Endothelial cell of umbilical vein (primary cell): Measurements from ENCODE around the gene CNTRL. TPM values are rescaled to one million over a fixed set of nuclear protein-coding genes. Genes with fewer than 3 reads are reported as not detected.

Source experiments
- BruUV-seq: library from RNA; stranded (reverse); fragments of 400-500 nt; replicated peaks from 2 replicates; lab custom pipeline; 2021; lab: Mats Ljungman, UMichigan
- CTCF ChIA-PET: fragments of 300-600, 350-600 bp; sonication (Branson Sonifier 250); formaldehyde crosslinking; loops from one replicate; lab custom pipeline; 2021; ENCODE audit warnings: antibody characterized with exemption, inconsistent platforms; lab: Charles Lee
- POLR2A ChIA-PET: fragments of 300-600, 350-600 bp; sonication (Branson Sonifier 250); formaldehyde crosslinking; loops from one replicate; lab custom pipeline; 2021; ENCODE audit warnings: antibody characterized with exemption, inconsistent platforms; lab: Charles Lee
- DNase-seq: peaks from one replicate; pipeline ENCODE4 v3.0.0-alpha.2; 2011; ENCODE audit warnings: low read depth, low spot score
- FAIRE-seq: peaks from 2 replicates; lab custom pipeline; 2011; peaks lifted over from hg19 to GRCh38; lab: Jason Lieb, UNC
- H2AFZ ChIP-seq: 2 replicates; pipeline ENCODE4 v1.6.0; 2012; ENCODE audit warnings: low read depth, low read length, control low read depth, inconsistent platforms
- H3K27ac ChIP-seq: 2 replicates; pipeline ENCODE4 v1.5.1; 2011; ENCODE audit warnings: low read depth, mild to moderate bottlenecking, control low read depth, low read length, moderate library complexity; ENCODE audit not compliant: insufficient read depth
- H3K27me3 ChIP-seq, 2 experiments: 2 replicates each; pipeline versions ENCODE4 v1.6.0 to v1.6.1; 2011; ENCODE audit warnings: low read length in 2 of 2, mixed read lengths in 1 of 2; ENCODE audit not compliant: control insufficient read depth in 2 of 2, insufficient read depth in 2 of 2
- H3K36me3 ChIP-seq, 2 experiments: 2 replicates in 1 of 2; 3 replicates in 1 of 2; pipeline ENCODE4 v1.5.1; 2011; ENCODE audit warnings: low read length in 2 of 2, mild to moderate bottlenecking in 1 of 2, moderate library complexity in 1 of 2; ENCODE audit not compliant: control insufficient read depth in 2 of 2, insufficient read depth in 2 of 2; ENCODE audit errors: extremely low read depth in 1 of 2
- H3K4me1 ChIP-seq: 3 replicates; pipeline ENCODE4 v1.5.1; 2011; ENCODE audit warnings: mild to moderate bottlenecking, low read length; ENCODE audit not compliant: control insufficient read depth, insufficient read depth; ENCODE audit errors: extremely low read depth
- H3K4me2 ChIP-seq: 2 replicates; pipeline ENCODE4 v1.6.1; 2011; ENCODE audit warnings: low read length, control low read depth, mixed read lengths; ENCODE audit not compliant: insufficient read depth
- H3K4me3 ChIP-seq, 3 experiments: fragments of 200-600 bp in 1 of 3; sonication (generic), shearing (Covaris generic) in 1 of 3; replicated peaks in 1 of 3; 2 replicates each; pipeline ENCODE4 v1.5.1; 2011 to 2016; ENCODE audit warnings: control low read depth in 3 of 3, low read length in 3 of 3, mild to moderate bottlenecking in 2 of 3, inconsistent platforms in 1 of 3, low read depth in 1 of 3, moderate library complexity in 1 of 3; ENCODE audit not compliant: insufficient read depth in 1 of 3
- H3K79me2 ChIP-seq: 2 replicates; pipeline ENCODE4 v1.6.0; 2012; ENCODE audit warnings: low read length, inconsistent platforms; ENCODE audit not compliant: control insufficient read depth, insufficient read depth
- H3K9ac ChIP-seq: replicated peaks from 2 replicates; pipeline ENCODE3; 2011; ENCODE audit warnings: low read length, control low read depth; ENCODE audit not compliant: insufficient read depth; ENCODE audit errors: extremely low read depth
- H3K9me1 ChIP-seq: replicated peaks from 3 replicates; pipeline ENCODE4 v1.6.0; 2011; ENCODE audit warnings: mild to moderate bottlenecking, low read length; ENCODE audit not compliant: control insufficient read depth, insufficient read depth; ENCODE audit errors: extremely low read depth
- H3K9me3 ChIP-seq: replicated peaks from 2 replicates; pipeline ENCODE4 v1.5.1; 2012; ENCODE audit warnings: low read length, inconsistent platforms; ENCODE audit not compliant: control insufficient read depth, insufficient read depth
- H4K20me1 ChIP-seq: replicated peaks from 2 replicates; pipeline ENCODE3; 2011; ENCODE audit warnings: mild to moderate bottlenecking, low read length; ENCODE audit not compliant: control insufficient read depth, insufficient read depth; ENCODE audit errors: extremely low read depth
- EZH2 ChIP-seq: IDR thresholded peaks from 2 replicates; pipeline ENCODE4 v1.6.1; 2012; ENCODE audit warnings: borderline replicate concordance, low read depth, mild to moderate bottlenecking, moderate library complexity, low read length, inconsistent platforms; ENCODE audit not compliant: severe bottlenecking
- FOS ChIP-seq: IDR thresholded peaks from 2 replicates; pipeline ENCODE4 v1.6.1; 2011; ENCODE audit warnings: mild to moderate bottlenecking, low read length, moderate library complexity, borderline replicate concordance; ENCODE audit not compliant: insufficient read depth
- GATA2 ChIP-seq: IDR thresholded peaks from 2 replicates; pipeline ENCODE4 v1.7.0; 2011; ENCODE audit warnings: low read depth, mild to moderate bottlenecking, moderate library complexity, mixed read lengths, low read length; ENCODE audit not compliant: insufficient read length, insufficient read depth
- JUN ChIP-seq: IDR thresholded peaks from 2 replicates; pipeline ENCODE4 v1.6.1; 2011; ENCODE audit warnings: borderline replicate concordance, low read depth; ENCODE audit not compliant: insufficient read length, insufficient read depth
- MYC ChIP-seq: IDR thresholded peaks from one replicate; pipeline ENCODE4 v1.6.1; 2011; ENCODE audit warnings: mild to moderate bottlenecking, low read depth, low read length
- POLR2A ChIP-seq: IDR thresholded peaks from 2 replicates; pipeline ENCODE4 v1.6.1; 2012; ENCODE audit warnings: low read depth, mild to moderate bottlenecking, control low read depth, low read length
- POLR2AphosphoS5 ChIP-seq: IDR thresholded peaks from 2 replicates; pipeline ENCODE4 v1.6.1; 2012; ENCODE audit warnings: low read depth, mild to moderate bottlenecking, control low read depth, low read length, moderate library complexity; ENCODE audit not compliant: insufficient read depth
- dilution Hi-C: fragments of 300-500 bp; cut with MboI; formaldehyde crosslinking; loops from one replicate; pipeline ENCODE4 v1.15.0; 2019; ENCODE audit warnings: low sequenced_read_pairs; ENCODE audit not compliant: extremely low pct_ligation_motif_present
- intact Hi-C: fragments of 100-400 bp; cut with micrococcal nuclease; formaldehyde crosslinking; loops from one replicate; pipeline ENCODE4 v1.10.0; 2022
- polyA plus RNA-seq, 4 experiments: library from polyadenylated mRNA; depleted of rRNA in 3 of 4; stranded (reverse) in 3 of 4; unstranded in 1 of 4; fragments of >200 nt; gene quantifications; 2 replicates each; pipeline versions ENCODE4 v1.2.1 to v1.2.3, GENCODE V29; 2011 to 2012; ENCODE audit warnings: missing spikeins in 1 of 4
- total RNA-seq: library from RNA; stranded (reverse); gene quantifications from 2 replicates; pipeline ENCODE4 v1.2.3, GENCODE V29; 2021
- TF ChIP-seq, protein P1 (sequence below): IDR thresholded peaks from 2 replicates; pipeline ENCODE4 v1.6.1; 2011; ENCODE audit not compliant: insufficient read depth, insufficient read length
- TF ChIP-seq, protein P2 (sequence below), 2 donors: IDR thresholded peaks; 1 replicate in 1 of 2; 2 replicates in 1 of 2; pipeline ENCODE4 v1.5.1; 2011; ENCODE audit warnings: low read length in 2 of 2, mild to moderate bottlenecking in 2 of 2, moderate library complexity in 2 of 2, control low read depth in 1 of 2, inconsistent platforms in 1 of 2, low read depth in 1 of 2; ENCODE audit not compliant: insufficient read depth in 1 of 2; ENCODE audit errors: extremely low read depth in 1 of 2

CNTRL gene
- total and polyA plus RNA-seq, 2 donors (not counting 3 experiments of a cell fraction or from before 2014, with no cell fraction given) = 6.1 to 21.8 TPM

DNA sequence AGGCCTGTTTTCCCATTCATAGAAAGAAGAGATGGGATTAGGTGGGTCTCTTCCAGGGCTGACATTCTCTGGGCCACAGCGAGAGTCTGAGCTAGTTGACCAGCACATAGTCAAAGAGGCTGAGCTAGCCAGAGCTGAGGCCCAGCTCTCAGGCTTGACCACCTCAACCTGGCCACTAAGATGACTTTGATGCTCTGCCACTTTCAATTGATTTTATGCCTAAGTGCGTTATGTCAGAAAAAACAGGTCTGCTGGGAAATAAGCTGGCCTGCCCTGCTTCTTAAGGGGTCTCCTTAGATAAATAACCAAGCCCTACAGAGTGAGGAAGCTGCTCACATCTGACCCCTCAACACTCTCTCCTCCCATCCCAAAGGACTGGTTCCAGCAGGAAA is 146.9 kb downstream of the CNTRL start:
- Histone ChIP-seq H3K4me1 (peaks cover 5% of the 10 kb centered on the region), H3K27ac (no peak overlapping the region), H4K20me1 (no peaks in the 10 kb centered on the region), H3K4me3 (no peak overlapping the region), H3K9ac (no peak overlapping the region), H2AFZ (no peak overlapping the region), H3K4me2 (no peak overlapping the region), H3K9me1 (no peaks in the 10 kb centered on the region), H3K36me3 (no peaks in the 10 kb centered on the region), H3K27me3 (no peaks in the 10 kb centered on the region), H3K9me3 (no peaks in the 10 kb centered on the region), H3K79me2 (no peaks in the 10 kb centered on the region)
- TF ChIP-seq POLR2AphosphoS5 (no peak), JUN (no peak), POLR2A (no peak), GATA2 (no peak), EZH2 (no peak), MYC (no peak), FOS (no peak)
- TF ChIP-seq, protein P1, sequence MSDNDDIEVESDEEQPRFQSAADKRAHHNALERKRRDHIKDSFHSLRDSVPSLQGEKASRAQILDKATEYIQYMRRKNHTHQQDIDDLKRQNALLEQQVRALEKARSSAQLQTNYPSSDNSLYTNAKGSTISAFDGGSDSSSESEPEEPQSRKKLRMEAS = no peak
- TF ChIP-seq, protein P2, sequence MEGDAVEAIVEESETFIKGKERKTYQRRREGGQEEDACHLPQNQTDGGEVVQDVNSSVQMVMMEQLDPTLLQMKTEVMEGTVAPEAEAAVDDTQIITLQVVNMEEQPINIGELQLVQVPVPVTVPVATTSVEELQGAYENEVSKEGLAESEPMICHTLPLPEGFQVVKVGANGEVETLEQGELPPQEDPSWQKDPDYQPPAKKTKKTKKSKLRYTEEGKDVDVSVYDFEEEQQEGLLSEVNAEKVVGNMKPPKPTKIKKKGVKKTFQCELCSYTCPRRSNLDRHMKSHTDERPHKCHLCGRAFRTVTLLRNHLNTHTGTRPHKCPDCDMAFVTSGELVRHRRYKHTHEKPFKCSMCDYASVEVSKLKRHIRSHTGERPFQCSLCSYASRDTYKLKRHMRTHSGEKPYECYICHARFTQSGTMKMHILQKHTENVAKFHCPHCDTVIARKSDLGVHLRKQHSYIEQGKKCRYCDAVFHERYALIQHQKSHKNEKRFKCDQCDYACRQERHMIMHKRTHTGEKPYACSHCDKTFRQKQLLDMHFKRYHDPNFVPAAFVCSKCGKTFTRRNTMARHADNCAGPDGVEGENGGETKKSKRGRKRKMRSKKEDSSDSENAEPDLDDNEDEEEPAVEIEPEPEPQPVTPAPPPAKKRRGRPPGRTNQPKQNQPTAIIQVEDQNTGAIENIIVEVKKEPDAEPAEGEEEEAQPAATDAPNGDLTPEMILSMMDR (IDR thresholded peaks at IDR 0.05; ENCODE audit: extremely low read depth in 1 of 2, insufficient read depth in 1 of 2, low read depth in 1 of 2, low read length in 2 of 2) = no peak
- DNase-seq (no peak), FAIRE-seq (no peak)
- intact Hi-C loops = loop anchor here (1.0 kb wide), 1 partner anchor 57 kb away; no protein-coding TSS in a partner anchor
- CTCF ChIA-PET = interaction anchor here (0.7 to 2.7 kb wide), 2 partner anchors 40 to 98 kb away, joined by 3 to 16 read pairs; no protein-coding TSS in a partner anchor
- POLR2A ChIA-PET = no interaction called here
- dilution Hi-C loops = no loop called here
- BruUV-seq = no TSS peak
